ENCODE results near the gene FXYD5.

The FXYD5 gene

GRCh38 chr19:35138305-35138892, 16.1 kb upstream of the FXYD5 start, which contains the start of gene FXYD1:
TSS of gene FXYD1 (plus strand) at chr19:35138824. CDS start at chr19:35140080, 1,256 bp downstream.
- TF ChIP-seq CTCF (conservative IDR thresholded peaks at IDR 0.05; ENCODE audit: control insufficient read depth, insufficient read depth, low read depth, low read length): no peak
- no peak within 1 kb of the TSS for H3K4me3 ChIP-seq (ENCODE audit: control insufficient read depth, low read depth, low read length)

GRCh38 chr19:35140207-35140961, 14.2 kb upstream of the FXYD5 start:
- no peak for TF ChIP-seq CTCF (conservative IDR thresholded peaks at IDR 0.05; ENCODE audit: control insufficient read depth, insufficient read depth, low read depth, low read length)
- DNase-seq (ENCODE audit: low read depth): no peak
- no peak overlapping the region for H3K4me3 ChIP-seq (ENCODE audit: control insufficient read depth, low read depth, low read length)

More at GRCh38 chr19:35138305-35138892, 16.1 kb upstream of the FXYD5 start, which contains the start of gene FXYD1:
- DNase-seq (ENCODE audit: low read depth): no peak

- peak; percentile 45 for TF ChIP-seq CTCF (conservative IDR thresholded peaks at IDR 0.05; ENCODE audit: control insufficient read depth, insufficient read depth, low read depth, low read length)
- no peak overlapping the region for H3K4me3 ChIP-seq (ENCODE audit: control insufficient read depth, low read depth, low read length)
- DNase-seq (ENCODE audit: low read depth): peak; percentile 91
Observed at GRCh38 chr19:35140962-35141836, 13.3 kb upstream of the FXYD5 start.

- no peak overlapping the region for H3K4me3 ChIP-seq (ENCODE audit: control insufficient read depth, low read depth, low read length)
- no peak for DNase-seq (ENCODE audit: low read depth)
- TF ChIP-seq CTCF (conservative IDR thresholded peaks at IDR 0.05; ENCODE audit: control insufficient read depth, insufficient read depth, low read depth, low read length): no peak
Observed at GRCh38 chr19:35141837-35142605, 12.5 kb upstream of the FXYD5 start.

- no peak overlapping the region for H3K4me3 ChIP-seq (ENCODE audit: control insufficient read depth, low read depth, low read length)
- TF ChIP-seq CTCF (conservative IDR thresholded peaks at IDR 0.05; ENCODE audit: control insufficient read depth, insufficient read depth, low read depth, low read length): peak; percentile 23
- no peak for DNase-seq (ENCODE audit: low read depth)
Observed at GRCh38 chr19:35142606-35143230, 11.8 kb upstream of the FXYD5 start.
